Colon (tissue), 2 donors: ENCODE measurements around the gene OGT.
"Not testable (repeated sequence)": the region's sequence is repeated elsewhere in the genome, so short reads cannot be mapped to it uniquely, and the experiment has no call there.

Experiments used
- FAIRE-seq: peaks from 2 replicates; lab custom pipeline; 2012; peaks lifted over from hg19 to GRCh38; lab: Jason Lieb, UNC
- donor health status: control.
- donor health status: control.

The OGT gene

GRCh38 chrX:71540801-71541200, 7.9 kb downstream of the OGT start:
- FAIRE-seq, result no peak

GRCh38 chrX:71541210-71542022, 8.5 kb downstream of the OGT start:
- FAIRE-seq, result no peak

GRCh38 chrX:71542411-71542810, 9.5 kb downstream of the OGT start:
- FAIRE-seq, result no peak

GRCh38 chrX:71542825-71543224, 9.9 kb downstream of the OGT start:
- no peak for FAIRE-seq

GRCh38 chrX:71543316-71543715, 10.4 kb downstream of the OGT start:
- no peak for FAIRE-seq

GRCh38 chrX:71545364-71545763, 12.5 kb downstream of the OGT start:
- FAIRE-seq, result no peak

GRCh38 chrX:71546879-71547278, 14.0 kb downstream of the OGT start:
- no peak for FAIRE-seq

- no peak for FAIRE-seq
These were observed 14.4 kb downstream of the OGT start for GRCh38 chrX:71547339-71547738.

- FAIRE-seq, result peak; percentile 38
These were observed 17.1 kb downstream of the OGT start for GRCh38 chrX:71549986-71550385.

GRCh38 chrX:71550578-71550977, 17.7 kb downstream of the OGT start:
- FAIRE-seq, result no peak

- FAIRE-seq, result no peak
These were observed 23.1 kb downstream of the OGT start for GRCh38 chrX:71556036-71556435.

- FAIRE-seq, result no peak
These were observed 26.0 kb downstream of the OGT start for GRCh38 chrX:71558920-71559319.

GRCh38 chrX:71559773-71560172, 26.9 kb downstream of the OGT start:
- not testable (repeated sequence) for FAIRE-seq

GRCh38 chrX:71563921-71564320, 31.0 kb downstream of the OGT start:
- no peak for FAIRE-seq

GRCh38 chrX:71565474-71566041, 32.7 kb downstream of the OGT start:
- FAIRE-seq, result no peak

GRCh38 chrX:71571390-71571789, 38.5 kb downstream of the OGT start:
- FAIRE-seq, result not testable (repeated sequence)

GRCh38 chrX:71573590-71573989, 40.7 kb downstream of the OGT start:
- no peak for FAIRE-seq

- FAIRE-seq, result no peak
These were observed 44.8 kb downstream of the OGT start for GRCh38 chrX:71577682-71578081.

- FAIRE-seq, result no peak
These were observed 45.6 kb downstream of the OGT start, which contains the start of gene GCNA for GRCh38 chrX:71578253-71579135. GCNA (plus strand) TSS chrX:71578437; CDS start chrX:71580822, 2,385 bp downstream.

GRCh38 chrX:71579136-71579989, 46.5 kb downstream of the OGT start:
- FAIRE-seq, result no peak

- FAIRE-seq, result no peak
These were observed 47.1 kb downstream of the OGT start for GRCh38 chrX:71579990-71580380.

GRCh38 chrX:71581210-71581609, 48.3 kb downstream of the OGT start:
- FAIRE-seq, result no peak
